GM08714 (cell line): ENCODE results near the gene MSRB3.
"Not testable (repeated sequence)": the region's sequence is repeated elsewhere in the genome, so short reads cannot be mapped to it uniquely, and the experiment has no call there.

ENCODE experiments used
- H3K4me3 ChIP-seq: fragments of 200-500 bp; sonication (Bioruptor generic); 2 replicates; pipeline ENCODE4 v1.5.1; 2014; ENCODE audit warnings: mild to moderate bottlenecking, low read length, inconsistent platforms
- ZNF274 ChIP-seq: IDR thresholded peaks from 2 replicates; pipeline ENCODE4 v1.6.1; 2012; ENCODE audit warnings: mild to moderate bottlenecking, low read depth, low read length

MSRB3 gene

DNA sequence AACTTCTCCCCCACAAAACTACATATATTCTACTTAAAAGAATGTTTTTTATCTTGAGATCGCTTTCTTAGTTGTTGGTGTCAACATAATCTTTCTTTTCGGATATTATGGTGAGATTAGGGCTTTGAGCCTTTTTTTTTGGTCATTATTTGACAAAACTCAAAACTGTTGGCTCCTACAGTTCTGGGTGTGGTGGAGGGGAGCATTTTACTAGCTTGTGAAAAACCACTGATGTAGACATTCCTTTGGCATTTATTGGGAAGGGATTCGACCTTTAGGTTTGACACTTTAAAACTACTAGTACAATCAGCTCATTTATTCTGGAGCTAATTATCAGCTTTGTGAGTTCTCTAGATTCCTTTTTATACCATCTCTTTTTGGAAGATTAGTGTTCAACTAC is 24.4 kb downstream of the MSRB3 start:
- no peak overlapping the region for H3K4me3 ChIP-seq
- no peak for TF ChIP-seq ZNF274

DNA sequence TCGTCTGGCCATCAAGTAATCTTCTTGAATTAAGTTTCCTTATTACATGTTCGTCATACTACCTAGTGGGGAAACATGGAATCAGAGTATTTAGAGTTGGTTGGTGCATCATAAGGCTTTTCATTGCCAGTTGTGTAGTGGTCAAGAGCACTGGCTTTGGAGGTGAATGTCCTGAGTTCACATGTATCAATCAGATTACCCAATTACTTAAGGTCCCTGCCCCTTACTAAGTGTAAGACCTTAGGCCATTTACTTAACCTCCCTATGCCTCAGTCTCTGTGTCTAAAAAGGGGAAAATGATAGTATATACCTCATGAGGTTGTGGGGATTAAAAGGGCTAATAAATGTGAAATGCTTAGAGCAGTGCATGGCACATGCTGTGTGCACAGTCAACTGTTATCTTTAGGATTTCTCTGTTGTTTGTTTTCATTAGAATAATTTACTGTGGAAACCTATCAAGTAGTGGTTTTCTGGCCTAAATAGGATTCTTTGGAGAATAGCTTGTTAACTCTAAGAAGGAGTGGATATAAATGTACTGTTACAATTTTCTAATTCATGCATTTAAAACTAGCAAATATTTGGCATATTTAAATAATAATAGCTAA is 27.0 kb downstream of the MSRB3 start:
- TF ChIP-seq ZNF274: no peak
- H3K4me3 ChIP-seq: no peak overlapping the region

DNA sequence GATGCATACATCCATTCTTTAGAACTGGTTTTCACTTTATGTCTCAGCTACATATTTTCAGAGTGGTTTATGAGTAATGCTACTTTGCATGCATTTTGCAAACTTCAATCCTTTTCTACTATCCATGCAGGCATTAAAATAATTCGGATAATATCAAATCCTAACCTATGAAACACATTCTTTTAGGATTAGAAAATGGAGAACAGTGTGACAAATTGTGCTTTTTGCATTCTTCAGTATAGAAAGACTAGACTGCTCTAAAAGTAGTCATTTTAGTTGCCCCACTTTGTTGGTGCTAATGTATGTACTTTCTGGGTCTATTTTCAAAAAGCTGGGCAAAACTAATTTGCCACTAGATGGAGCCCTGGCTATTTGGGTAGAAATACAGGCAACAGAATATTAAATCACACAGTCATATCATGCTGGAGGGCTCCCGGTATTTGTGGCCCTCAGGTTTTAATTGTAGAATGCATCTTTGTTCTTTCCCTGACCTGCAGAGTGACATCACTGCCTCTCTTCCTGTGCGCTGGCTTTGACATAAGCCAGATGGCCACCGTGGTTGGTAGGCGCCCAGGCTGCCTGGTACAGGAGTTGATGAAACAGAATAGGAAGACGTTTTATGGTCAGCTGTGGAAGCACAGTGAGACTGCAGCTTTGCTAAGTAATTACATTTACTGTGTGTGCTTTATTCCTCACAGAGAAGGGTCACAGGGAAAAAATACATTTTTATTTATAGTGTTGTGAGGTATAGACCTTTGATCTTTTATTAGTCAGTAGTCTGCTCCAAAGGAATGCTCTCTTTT is 28.1 kb downstream of the MSRB3 start:
- no peak for TF ChIP-seq ZNF274
- H3K4me3 ChIP-seq: no peak overlapping the region

DNA sequence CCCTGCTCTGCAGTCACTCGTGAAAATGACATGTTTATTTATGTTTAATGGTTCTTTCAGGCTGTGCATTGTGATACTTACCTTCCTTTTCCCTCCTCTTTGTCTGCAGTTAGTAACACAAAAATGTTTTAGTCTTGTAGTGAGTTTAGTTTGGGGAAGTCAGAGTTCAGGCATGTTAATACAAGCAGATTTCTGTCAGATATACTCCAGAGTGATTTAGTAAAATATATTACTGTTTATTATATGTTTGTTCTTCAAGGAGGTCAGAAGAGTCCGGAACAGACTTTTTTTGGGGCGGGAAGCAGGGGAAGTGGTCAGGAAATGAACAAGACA is 28.7 kb downstream of the MSRB3 start:
- H3K4me3 ChIP-seq: no peak overlapping the region
- no peak for TF ChIP-seq ZNF274

DNA sequence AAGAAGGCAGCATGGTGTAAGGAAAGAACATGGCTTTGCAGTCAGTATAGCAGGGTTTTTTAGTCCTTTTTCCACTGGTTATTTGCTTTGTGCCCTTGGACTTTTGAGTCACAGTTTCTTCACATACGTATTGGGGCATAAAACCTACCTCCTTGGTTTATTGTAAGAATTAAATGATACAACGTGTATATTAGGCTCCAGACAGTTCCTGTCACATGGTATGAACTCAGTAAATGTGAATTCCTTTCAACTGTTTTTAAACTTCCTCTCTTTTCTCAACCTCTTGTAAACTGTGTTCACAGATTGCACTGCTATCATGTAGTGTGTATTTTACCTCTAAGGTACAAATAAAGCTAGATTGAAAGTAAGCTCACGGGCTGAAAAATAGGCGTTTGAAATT is 29.5 kb downstream of the MSRB3 start:
- no peak overlapping the region for H3K4me3 ChIP-seq
- no peak for TF ChIP-seq ZNF274

DNA sequence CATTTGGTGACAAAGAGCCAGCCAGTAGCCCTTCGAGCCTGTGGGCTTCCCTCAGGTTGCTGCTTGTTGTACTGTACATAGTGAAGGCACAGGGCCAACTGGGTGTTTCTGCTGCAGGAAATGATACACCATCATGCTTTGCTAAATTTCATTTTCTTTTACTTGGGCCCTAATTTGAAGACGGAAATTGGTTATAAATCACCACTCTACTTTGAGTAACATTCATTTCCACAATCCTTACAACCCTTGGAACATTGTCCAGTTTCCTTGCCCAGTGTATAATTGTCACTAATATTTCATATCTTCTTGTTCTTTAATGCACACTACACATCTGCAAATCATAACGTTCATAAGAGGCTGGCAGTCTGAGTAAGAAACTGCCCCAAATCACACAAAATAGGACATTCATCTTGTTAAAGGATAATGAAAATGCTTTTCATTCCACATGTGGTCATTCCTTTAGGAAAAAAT is 30.2 kb downstream of the MSRB3 start:
- no peak for TF ChIP-seq ZNF274
- no peak overlapping the region for H3K4me3 ChIP-seq

DNA sequence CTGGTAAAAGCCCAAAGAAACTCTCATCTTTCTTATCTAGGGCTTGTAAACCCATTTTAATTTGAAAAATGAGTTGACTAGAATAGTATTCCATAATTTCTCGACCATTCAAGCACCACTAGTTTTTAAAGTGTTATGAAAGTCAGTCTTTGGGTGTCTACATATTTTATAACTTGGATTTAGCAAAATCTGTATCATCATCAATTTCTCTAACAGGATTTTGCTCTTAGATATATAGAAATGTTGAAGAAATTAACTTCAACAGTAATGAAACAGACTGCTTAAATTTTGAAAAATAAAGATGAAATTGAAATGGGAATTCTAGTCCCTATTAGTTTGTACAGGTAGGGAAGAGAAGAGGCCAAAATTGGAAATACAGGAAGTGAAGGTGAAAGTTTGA is 32.8 kb downstream of the MSRB3 start:
- H3K4me3 ChIP-seq: no peak overlapping the region
- TF ChIP-seq ZNF274: no peak

DNA sequence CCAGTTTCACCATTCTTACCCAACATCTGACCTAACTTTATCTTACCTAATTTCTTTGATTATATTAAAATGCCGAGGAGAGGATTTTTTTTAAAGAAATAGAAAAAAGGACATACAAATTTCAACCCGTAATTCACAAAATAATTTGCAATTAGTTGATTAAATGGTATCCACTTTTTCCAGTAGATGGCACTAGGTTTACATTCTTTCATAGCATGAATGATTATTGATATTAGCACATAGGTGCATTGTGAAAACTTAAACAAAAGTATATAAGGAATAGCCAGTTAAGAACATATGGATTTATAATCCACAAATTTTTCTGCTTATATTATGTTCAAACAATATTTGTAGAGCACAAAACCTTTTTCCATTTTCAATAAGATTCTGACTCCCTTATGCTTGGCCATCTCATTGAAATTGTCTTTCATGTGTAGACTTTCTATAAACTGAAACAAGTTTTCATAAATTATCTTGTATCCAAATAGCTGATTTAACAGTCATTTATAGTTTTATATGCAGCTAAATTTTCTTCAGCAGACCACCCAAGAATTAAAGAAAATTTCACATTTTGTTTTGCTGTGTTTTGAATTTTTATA is 35.3 kb downstream of the MSRB3 start:
- H3K4me3 ChIP-seq: no peak overlapping the region
- no peak for TF ChIP-seq ZNF274

DNA sequence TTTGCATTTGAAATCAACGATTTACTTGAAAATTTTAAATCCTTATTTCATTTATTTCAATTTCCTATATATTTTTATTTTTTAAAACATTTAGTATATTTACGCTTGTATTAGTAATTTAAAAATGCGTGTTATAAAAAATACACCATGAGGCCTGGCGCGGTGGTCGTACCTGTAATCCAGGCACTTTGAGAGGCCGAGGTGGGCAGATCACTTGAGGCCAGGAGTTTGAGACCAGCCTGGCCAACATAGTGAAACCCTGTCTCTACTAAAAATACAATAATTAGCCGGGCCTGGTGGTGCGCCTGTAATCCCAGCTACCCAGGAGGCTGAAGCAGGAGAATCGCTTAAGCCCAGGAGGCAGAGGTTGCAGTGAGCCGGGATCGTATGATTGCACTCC is 36.8 kb downstream of the MSRB3 start:
- H3K4me3 ChIP-seq: not testable (repeated sequence)

DNA sequence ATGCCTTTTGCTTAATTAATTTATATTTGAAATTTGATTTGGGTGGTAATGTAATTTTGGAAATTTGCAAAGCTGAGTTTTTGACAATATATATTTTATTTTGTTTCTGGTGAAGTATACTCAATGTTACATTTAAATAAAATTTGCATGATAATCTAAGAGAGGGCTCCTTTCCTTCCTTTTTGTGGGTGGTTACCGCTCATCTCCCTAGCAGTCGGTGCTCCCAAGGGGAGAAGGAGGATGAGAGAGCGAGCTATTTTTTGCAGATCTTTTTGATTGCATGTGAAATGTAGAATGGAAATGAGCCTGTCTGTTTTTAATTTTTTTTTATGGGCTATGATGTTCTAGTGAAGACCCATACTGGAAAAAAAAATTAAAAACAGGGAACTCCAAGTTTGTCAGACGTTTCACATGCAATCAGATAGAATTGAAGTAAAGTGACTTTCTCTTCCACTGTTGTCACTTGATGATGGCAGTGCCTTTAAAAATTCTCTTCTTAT is 39.8 kb downstream of the MSRB3 start:
- H3K4me3 ChIP-seq: no peak overlapping the region
- no peak for TF ChIP-seq ZNF274

DNA sequence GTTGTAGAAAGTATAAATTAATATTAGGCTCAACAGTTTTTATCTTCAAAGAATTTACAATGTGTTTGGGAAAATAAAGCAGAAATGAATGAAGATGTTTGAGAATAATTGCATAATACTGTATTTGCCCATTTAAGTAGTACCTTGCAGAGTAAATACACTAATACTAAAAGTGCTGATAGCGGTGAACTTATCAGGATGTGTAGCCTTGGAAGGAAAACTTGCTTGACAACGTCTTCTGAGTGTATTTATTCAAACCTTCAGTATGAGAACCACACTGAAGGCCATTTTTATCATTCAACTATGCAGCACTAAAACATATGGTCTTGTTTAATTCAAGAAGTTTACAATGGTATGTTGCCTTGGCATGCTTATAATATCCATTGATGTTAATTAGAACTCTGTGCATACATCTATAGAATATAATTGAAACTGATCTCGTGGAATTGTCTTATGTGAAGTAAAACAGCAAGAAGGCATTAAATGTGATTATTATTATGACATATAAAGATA is 41.3 kb downstream of the MSRB3 start:
- TF ChIP-seq ZNF274: no peak
- H3K4me3 ChIP-seq: no peak overlapping the region

DNA sequence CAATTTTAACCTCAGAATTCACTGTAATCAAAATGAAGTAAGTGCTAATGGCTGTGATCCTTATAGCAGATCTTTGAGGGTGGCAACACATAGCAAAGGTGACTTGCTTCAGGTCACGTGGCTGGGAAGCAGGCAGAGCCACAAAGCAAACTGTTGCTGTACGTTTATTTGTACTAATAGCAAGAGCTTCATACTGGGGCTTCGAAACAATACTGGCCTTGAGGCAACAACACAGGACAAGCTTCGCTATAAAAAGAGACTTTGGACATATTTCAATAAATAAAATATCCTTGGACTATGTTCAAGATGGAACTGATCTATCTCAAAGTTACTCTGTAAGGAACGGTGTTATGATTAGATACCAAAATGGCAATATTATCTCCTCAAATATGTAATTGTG is 44.6 kb downstream of the MSRB3 start:
- H3K4me3 ChIP-seq: no peak overlapping the region
- no peak for TF ChIP-seq ZNF274

DNA sequence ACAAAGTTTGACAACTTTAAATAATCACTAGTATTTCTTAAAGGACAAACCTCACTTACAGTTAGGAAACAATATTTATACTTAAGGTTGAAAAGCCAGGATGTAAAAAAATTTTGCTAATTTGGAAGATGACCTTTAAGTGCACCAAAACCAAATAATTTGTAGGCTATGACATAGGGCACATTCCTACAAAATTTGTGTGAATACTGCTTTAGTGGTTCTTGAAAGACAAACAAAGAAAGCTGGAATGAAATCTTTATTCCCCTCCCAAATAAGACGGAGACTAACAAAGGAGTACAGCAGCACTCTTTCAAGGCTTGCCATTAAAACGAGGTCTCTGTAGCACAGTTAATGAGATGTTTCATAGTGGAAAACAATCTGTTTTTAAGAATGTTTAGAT is 45.6 kb downstream of the MSRB3 start:
- TF ChIP-seq ZNF274: no peak

DNA sequence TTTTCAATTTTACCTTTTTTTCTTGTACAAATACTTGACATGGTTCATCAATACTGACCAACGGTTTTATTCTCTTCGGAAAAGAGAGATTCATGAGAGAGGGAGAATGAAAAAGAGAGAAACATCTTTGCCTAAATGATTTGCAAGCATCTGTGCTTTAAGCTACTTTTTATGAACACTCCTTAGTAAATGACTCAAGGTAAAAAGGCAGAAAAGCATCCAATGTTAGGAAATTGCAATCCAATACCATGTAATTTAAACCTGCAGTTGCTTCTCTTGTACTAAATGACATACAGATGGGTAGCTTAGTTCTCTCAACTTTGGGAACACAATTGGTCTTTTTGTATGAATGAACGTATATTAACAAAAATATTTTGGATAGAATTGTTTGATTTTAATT is 46.1 kb downstream of the MSRB3 start:
- no peak overlapping the region for H3K4me3 ChIP-seq
- no peak for TF ChIP-seq ZNF274

More for the DNA sequence above, 45.6 kb downstream of the MSRB3 start:
- H3K4me3 ChIP-seq: no peak overlapping the region

DNA sequence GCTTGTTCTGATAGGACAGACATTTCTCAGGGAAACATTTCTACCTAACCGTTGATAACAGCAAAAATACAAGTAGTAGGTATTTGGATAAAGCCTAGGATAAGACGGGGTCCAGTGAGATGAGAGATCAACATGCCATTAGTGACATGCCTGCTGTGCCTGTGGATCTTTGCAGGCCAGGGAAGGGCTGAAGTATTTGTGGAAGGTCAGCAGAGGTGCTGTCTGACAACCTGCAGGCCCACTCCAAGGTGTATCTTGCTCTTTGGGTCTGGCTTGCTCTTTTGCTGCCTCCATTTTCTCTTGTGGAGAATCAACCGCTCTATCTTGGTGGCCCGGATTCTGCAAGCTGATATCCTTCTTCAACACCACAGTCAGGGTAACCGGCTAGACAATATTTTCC is 46.7 kb downstream of the MSRB3 start:
- no peak overlapping the region for H3K4me3 ChIP-seq
- TF ChIP-seq ZNF274: no peak

DNA sequence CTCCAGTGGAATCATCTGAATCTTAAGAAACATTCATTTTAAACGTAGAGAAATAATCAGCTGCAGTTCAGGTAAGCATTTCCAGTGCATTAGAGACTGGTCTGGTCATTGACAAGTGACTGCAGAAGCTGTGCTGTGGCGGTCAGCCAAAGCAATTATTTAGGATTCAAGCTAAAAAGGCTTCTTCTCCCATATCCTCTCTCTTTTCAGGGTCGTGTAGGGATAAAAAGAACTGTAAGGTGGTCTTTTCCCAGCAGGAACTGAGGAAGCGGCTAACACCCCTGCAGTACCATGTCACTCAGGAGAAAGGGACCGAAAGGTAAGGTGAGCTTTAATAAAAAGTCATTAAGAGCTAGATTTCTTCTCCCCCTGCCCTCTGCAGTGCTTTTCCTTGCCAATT is 48.1 kb downstream of the MSRB3 start:
- no peak overlapping the region for H3K4me3 ChIP-seq
- no peak for TF ChIP-seq ZNF274
